HL-60 (cell line): Measurements from ENCODE around the gene GANC.

Experiments used
- CTCF ChIP-seq: IDR thresholded peaks from one replicate; pipeline ENCODE4 v1.5.1; 2011; ENCODE audit warnings: low read length, control low read depth, inconsistent platforms; ENCODE audit not compliant: insufficient read depth
- GABPA ChIP-seq: IDR thresholded peaks from 2 replicates; pipeline ENCODE4 v1.6.1; 2012; ENCODE audit warnings: low read depth
- POLR2AphosphoS5 ChIP-seq: IDR thresholded peaks from 2 replicates; pipeline ENCODE4 v1.6.1; 2012; ENCODE audit warnings: low read depth
- REST ChIP-seq: IDR thresholded peaks from 2 replicates; pipeline ENCODE4 v1.6.1; 2012; ENCODE audit warnings: low read depth; ENCODE audit not compliant: insufficient replicate concordance
- SPI1 ChIP-seq: IDR thresholded peaks from 2 replicates; pipeline ENCODE4 v1.6.1; 2012; ENCODE audit warnings: low read depth, mild to moderate bottlenecking, borderline replicate concordance

- no peak for TF ChIP-seq CTCF
- TF ChIP-seq POLR2AphosphoS5 = no peak
- no peak for TF ChIP-seq GABPA
- no peak for TF ChIP-seq SPI1
- TF ChIP-seq REST = no peak
Observed at GRCh38 chr15:42384597-42384996, 111.6 kb downstream of the GANC start.
